Endothelial cell of umbilical vein (primary cell): ENCODE results near the gene DDR1. TPM values are rescaled to one million over a fixed set of nuclear protein-coding genes. Genes with fewer than 3 reads are reported as not detected.
A peak's percentile ranks its signal among the peaks of the same experiment; 100 is the strongest.

Experiments
- BruUV-seq: library from RNA; stranded (reverse); fragments of 400-500 nt; replicated peaks from 2 replicates; lab custom pipeline; 2021; lab: Mats Ljungman, UMichigan
- CTCF ChIA-PET: fragments of 300-600, 350-600 bp; sonication (Branson Sonifier 250); formaldehyde crosslinking; loops from one replicate; lab custom pipeline; 2021; ENCODE audit warnings: antibody characterized with exemption, inconsistent platforms; lab: Charles Lee
- POLR2A ChIA-PET: fragments of 300-600, 350-600 bp; sonication (Branson Sonifier 250); formaldehyde crosslinking; loops from one replicate; lab custom pipeline; 2021; ENCODE audit warnings: antibody characterized with exemption, inconsistent platforms; lab: Charles Lee
- DNase-seq: peaks from one replicate; pipeline ENCODE4 v3.0.0-alpha.2; 2011; ENCODE audit warnings: low read depth, low spot score
- FAIRE-seq: peaks from 2 replicates; lab custom pipeline; 2011; peaks lifted over from hg19 to GRCh38; lab: Jason Lieb, UNC
- H2AFZ ChIP-seq: 2 replicates; pipeline ENCODE4 v1.6.0; 2012; ENCODE audit warnings: low read depth, low read length, control low read depth, inconsistent platforms
- H3K27ac ChIP-seq: 2 replicates; pipeline ENCODE4 v1.5.1; 2011; ENCODE audit warnings: low read depth, mild to moderate bottlenecking, control low read depth, low read length, moderate library complexity; ENCODE audit not compliant: insufficient read depth
- H3K27me3 ChIP-seq, 2 experiments: 2 replicates each; pipeline versions ENCODE4 v1.6.0 to v1.6.1; 2011; ENCODE audit warnings: low read length in 2 of 2, mixed read lengths in 1 of 2; ENCODE audit not compliant: control insufficient read depth in 2 of 2, insufficient read depth in 2 of 2
- H3K36me3 ChIP-seq, 2 experiments: 2 replicates in 1 of 2; 3 replicates in 1 of 2; pipeline ENCODE4 v1.5.1; 2011; ENCODE audit warnings: low read length in 2 of 2, mild to moderate bottlenecking in 1 of 2, moderate library complexity in 1 of 2; ENCODE audit not compliant: control insufficient read depth in 2 of 2, insufficient read depth in 2 of 2; ENCODE audit errors: extremely low read depth in 1 of 2
- H3K4me1 ChIP-seq: 3 replicates; pipeline ENCODE4 v1.5.1; 2011; ENCODE audit warnings: mild to moderate bottlenecking, low read length; ENCODE audit not compliant: control insufficient read depth, insufficient read depth; ENCODE audit errors: extremely low read depth
- H3K4me2 ChIP-seq: 2 replicates; pipeline ENCODE4 v1.6.1; 2011; ENCODE audit warnings: low read length, control low read depth, mixed read lengths; ENCODE audit not compliant: insufficient read depth
- H3K4me3 ChIP-seq, 3 experiments: fragments of 200-600 bp in 1 of 3; sonication (generic), shearing (Covaris generic) in 1 of 3; replicated peaks in 1 of 3; 2 replicates each; pipeline ENCODE4 v1.5.1; 2011 to 2016; ENCODE audit warnings: control low read depth in 3 of 3, low read length in 3 of 3, mild to moderate bottlenecking in 2 of 3, inconsistent platforms in 1 of 3, low read depth in 1 of 3, moderate library complexity in 1 of 3; ENCODE audit not compliant: insufficient read depth in 1 of 3
- H3K79me2 ChIP-seq: 2 replicates; pipeline ENCODE4 v1.6.0; 2012; ENCODE audit warnings: low read length, inconsistent platforms; ENCODE audit not compliant: control insufficient read depth, insufficient read depth
- H3K9ac ChIP-seq: replicated peaks from 2 replicates; pipeline ENCODE3; 2011; ENCODE audit warnings: low read length, control low read depth; ENCODE audit not compliant: insufficient read depth; ENCODE audit errors: extremely low read depth
- H3K9me1 ChIP-seq: replicated peaks from 3 replicates; pipeline ENCODE4 v1.6.0; 2011; ENCODE audit warnings: mild to moderate bottlenecking, low read length; ENCODE audit not compliant: control insufficient read depth, insufficient read depth; ENCODE audit errors: extremely low read depth
- H3K9me3 ChIP-seq: replicated peaks from 2 replicates; pipeline ENCODE4 v1.5.1; 2012; ENCODE audit warnings: low read length, inconsistent platforms; ENCODE audit not compliant: control insufficient read depth, insufficient read depth
- H4K20me1 ChIP-seq: replicated peaks from 2 replicates; pipeline ENCODE3; 2011; ENCODE audit warnings: mild to moderate bottlenecking, low read length; ENCODE audit not compliant: control insufficient read depth, insufficient read depth; ENCODE audit errors: extremely low read depth
- CTCF ChIP-seq, 2 donors: IDR thresholded peaks; 1 replicate in 1 of 2; 2 replicates in 1 of 2; pipeline ENCODE4 v1.5.1; 2011; ENCODE audit warnings: low read length in 2 of 2, mild to moderate bottlenecking in 2 of 2, moderate library complexity in 2 of 2, control low read depth in 1 of 2, inconsistent platforms in 1 of 2, low read depth in 1 of 2; ENCODE audit not compliant: insufficient read depth in 1 of 2; ENCODE audit errors: extremely low read depth in 1 of 2
- EZH2 ChIP-seq: IDR thresholded peaks from 2 replicates; pipeline ENCODE4 v1.6.1; 2012; ENCODE audit warnings: borderline replicate concordance, low read depth, mild to moderate bottlenecking, moderate library complexity, low read length, inconsistent platforms; ENCODE audit not compliant: severe bottlenecking
- FOS ChIP-seq: IDR thresholded peaks from 2 replicates; pipeline ENCODE4 v1.6.1; 2011; ENCODE audit warnings: mild to moderate bottlenecking, low read length, moderate library complexity, borderline replicate concordance; ENCODE audit not compliant: insufficient read depth
- GATA2 ChIP-seq: IDR thresholded peaks from 2 replicates; pipeline ENCODE4 v1.7.0; 2011; ENCODE audit warnings: low read depth, mild to moderate bottlenecking, moderate library complexity, mixed read lengths, low read length; ENCODE audit not compliant: insufficient read length, insufficient read depth
- JUN ChIP-seq: IDR thresholded peaks from 2 replicates; pipeline ENCODE4 v1.6.1; 2011; ENCODE audit warnings: borderline replicate concordance, low read depth; ENCODE audit not compliant: insufficient read length, insufficient read depth
- MAX ChIP-seq: IDR thresholded peaks from 2 replicates; pipeline ENCODE4 v1.6.1; 2011; ENCODE audit not compliant: insufficient read depth, insufficient read length
- MYC ChIP-seq: IDR thresholded peaks from one replicate; pipeline ENCODE4 v1.6.1; 2011; ENCODE audit warnings: mild to moderate bottlenecking, low read depth, low read length
- POLR2A ChIP-seq: IDR thresholded peaks from 2 replicates; pipeline ENCODE4 v1.6.1; 2012; ENCODE audit warnings: low read depth, mild to moderate bottlenecking, control low read depth, low read length
- POLR2AphosphoS5 ChIP-seq: IDR thresholded peaks from 2 replicates; pipeline ENCODE4 v1.6.1; 2012; ENCODE audit warnings: low read depth, mild to moderate bottlenecking, control low read depth, low read length, moderate library complexity; ENCODE audit not compliant: insufficient read depth
- dilution Hi-C: fragments of 300-500 bp; cut with MboI; formaldehyde crosslinking; loops from one replicate; pipeline ENCODE4 v1.15.0; 2019; ENCODE audit warnings: low sequenced_read_pairs; ENCODE audit not compliant: extremely low pct_ligation_motif_present
- intact Hi-C: fragments of 100-400 bp; cut with micrococcal nuclease; formaldehyde crosslinking; loops from one replicate; pipeline ENCODE4 v1.10.0; 2022
- polyA plus RNA-seq, 4 experiments: library from polyadenylated mRNA; depleted of rRNA in 3 of 4; stranded (reverse) in 3 of 4; unstranded in 1 of 4; fragments of >200 nt; gene quantifications; 2 replicates each; pipeline versions ENCODE4 v1.2.1 to v1.2.3, GENCODE V29; 2011 to 2012; ENCODE audit warnings: missing spikeins in 1 of 4
- total RNA-seq: library from RNA; stranded (reverse); gene quantifications from 2 replicates; pipeline ENCODE4 v1.2.3, GENCODE V29; 2021

DDR1 gene
- total and polyA plus RNA-seq, 2 donors (not counting 3 experiments of a cell fraction or from before 2014, with no cell fraction given): 8.8 to 22.9 TPM

- FAIRE-seq: no peak
- TF ChIP-seq FOS: no peak
- no peak for TF ChIP-seq EZH2
- TF ChIP-seq GATA2: no peak
- TF ChIP-seq POLR2A: no peak
- TF ChIP-seq JUN: no peak
- no peak for TF ChIP-seq CTCF (IDR thresholded peaks at IDR 0.05; ENCODE audit: extremely low read depth in 1 of 2, insufficient read depth in 1 of 2, low read depth in 1 of 2, low read length in 2 of 2)
- TF ChIP-seq MAX: no peak
- TF ChIP-seq MYC: no peak
- TF ChIP-seq POLR2AphosphoS5: no peak
- no peak overlapping the region for H3K4me2 ChIP-seq
- H3K9me1 ChIP-seq: no peaks in the 10 kb centered on the region
- H3K9ac ChIP-seq: no peak overlapping the region
- H2AFZ ChIP-seq: no peak overlapping the region
- no peaks in the 10 kb centered on the region for H4K20me1 ChIP-seq
- no peaks in the 10 kb centered on the region for H3K4me1 ChIP-seq
- DNase-seq: peak; percentile 74
- no peaks in the 10 kb centered on the region for H3K79me2 ChIP-seq
- no peaks in the 10 kb centered on the region for H3K36me3 ChIP-seq
- H3K4me3 ChIP-seq: no peak overlapping the region
- no TSS peak for BruUV-seq
- peaks cover 6 to 8% of the 10 kb centered on the region in 2 experiments for H3K27me3 ChIP-seq
- CTCF ChIA-PET: interaction anchor here (0.7 to 1.4 kb wide), 5 partner anchors 34 to 275 kb away, joined by 3 to 7 read pairs (median 3); no protein-coding TSS in a partner anchor
- dilution Hi-C loops (no loop called here), intact Hi-C loops (no loop called here)
- no peaks in the 10 kb centered on the region for H3K9me3 ChIP-seq
- POLR2A ChIA-PET: no interaction called here
- no peak overlapping the region for H3K27ac ChIP-seq
Measured at GRCh38 chr6:30862156-30862875, 22.0 kb upstream of the DDR1 start.
